B cell (primary cell): ENCODE results near the gene RIMBP2. TPM values are rescaled to one million over a fixed set of nuclear protein-coding genes. Genes with fewer than 3 reads are reported as not detected.

Experiments used
- ATAC-seq: fragments of 200-7000 bp; cut with Tn5 transposase; one replicate; pipeline ENCODE4 v1.10.0; 2021; ENCODE audit warnings: low read depth, mild to moderate bottlenecking, moderate number of reproducible peaks, moderate library complexity
- CTCF ChIA-PET: fragments of 350-600 bp; sonication (Branson Sonifier 250); formaldehyde crosslinking; loops from one replicate; lab custom pipeline; 2021; ENCODE audit warnings: antibody characterized with exemption, inconsistent platforms; lab: Charles Lee
- POLR2A ChIA-PET: fragments of 350-600 bp; sonication (Branson Sonifier 250); formaldehyde crosslinking; loops from one replicate; lab custom pipeline; 2021; ENCODE audit warnings: antibody characterized with exemption; lab: Charles Lee
- DNase-seq: peaks from one replicate; pipeline ENCODE4 v3.0.0; 2013
- H2AFZ ChIP-seq: 2 replicates; pipeline ENCODE4 v1.6.1; 2012; ENCODE audit warnings: mild to moderate bottlenecking, low read depth, low read length; ENCODE audit not compliant: insufficient read depth, poor library complexity, severe bottlenecking
- H3K27ac ChIP-seq, 2 donors: 1 replicate in 1 of 2; 2 replicates in 1 of 2; pipeline ENCODE4 v1.5.1; 2012 to 2013; ENCODE audit warnings: low read length in 2 of 2, mild to moderate bottlenecking in 2 of 2, moderate library complexity in 1 of 2
- H3K27me3 ChIP-seq, 4 experiments: fragments of 200-600 bp in 1 of 4; sonication (generic) in 1 of 4; replicated peaks in 1 of 4; 1 replicate in 2 of 4; 2 replicates in 2 of 4; pipeline versions ENCODE4 v1.6.1 to v1.7.0; 2013 to 2016; ENCODE audit warnings: low read length in 3 of 4, mild to moderate bottlenecking in 2 of 4, mixed read lengths in 1 of 4, moderate library complexity in 1 of 4; ENCODE audit not compliant: insufficient read depth in 4 of 4, control insufficient read depth in 3 of 4; ENCODE audit errors: control extremely low read depth in 1 of 4
- H3K36me3 ChIP-seq, 2 experiments: replicated peaks in 1 of 2; 1 replicate in 1 of 2; 2 replicates in 1 of 2; pipeline versions ENCODE4 v1.6.1 to v1.7.1; 2013; ENCODE audit warnings: low read length in 1 of 2; ENCODE audit not compliant: insufficient read depth in 2 of 2, control insufficient read depth in 1 of 2; ENCODE audit errors: control extremely low read depth in 1 of 2, extremely low read depth in 1 of 2
- H3K4me1 ChIP-seq, 2 donors: fragments of 200-600 bp in 1 of 2; sonication (generic) in 1 of 2; 1 replicate in 1 of 2; 2 replicates in 1 of 2; pipeline versions ENCODE4 v1.5.1 to v1.6.1; 2013 to 2017; ENCODE audit warnings: low read length in 2 of 2; ENCODE audit not compliant: control insufficient read depth in 2 of 2, insufficient read depth in 2 of 2
- H3K4me2 ChIP-seq: replicated peaks from 2 replicates; pipeline ENCODE3; 2012; ENCODE audit warnings: mild to moderate bottlenecking, low read depth, low read length; ENCODE audit not compliant: poor library complexity, severe bottlenecking
- H3K4me3 ChIP-seq, 5 experiments: fragments of 200-600 bp in 1 of 5; sonication (generic) in 1 of 5; 1 replicate in 3 of 5; 2 replicates in 2 of 5; pipeline versions ENCODE4 v1.5.1 to v1.7.0; 2011 to 2016; ENCODE audit warnings: low read length in 4 of 5, mild to moderate bottlenecking in 4 of 5, low read depth in 2 of 5, control low read depth in 1 of 5, moderate library complexity in 1 of 5; ENCODE audit not compliant: insufficient read depth in 1 of 5; ENCODE audit errors: control extremely low read depth in 1 of 5, extremely low read depth in 1 of 5
- H3K79me2 ChIP-seq: fragments of 200-600 bp; sonication (generic); one replicate; pipeline ENCODE4 v1.6.0; 2016; ENCODE audit warnings: low read length; ENCODE audit not compliant: control insufficient read depth, insufficient read depth
- H3K9ac ChIP-seq: fragments of 200-600 bp; sonication (generic); 2 replicates; pipeline ENCODE4 v1.6.1; 2017; ENCODE audit warnings: mild to moderate bottlenecking, low read length, moderate library complexity
- H3K9me3 ChIP-seq, 3 donors: one replicate each; pipeline versions ENCODE4 v1.6.1 to v1.7.1; 2013; ENCODE audit warnings: low read length in 2 of 3; ENCODE audit not compliant: control insufficient read depth in 2 of 3, insufficient read depth in 1 of 3; ENCODE audit errors: control extremely low read depth in 1 of 3
- H4K20me1 ChIP-seq: 2 replicates; pipeline ENCODE4 v1.6.0; 2012; ENCODE audit warnings: mild to moderate bottlenecking, low read length; ENCODE audit not compliant: insufficient read depth, control insufficient read depth, poor library complexity, severe bottlenecking
- H3K27ac Mint-ChIP-seq: one replicate; pipeline ENCODE4 v1.8.0; 2021; ENCODE audit warnings: mixed read lengths
- H3K27me3 Mint-ChIP-seq: one replicate; pipeline ENCODE4 v1.8.0; 2021; ENCODE audit warnings: mixed read lengths
- H3K4me1 Mint-ChIP-seq: one replicate; pipeline ENCODE4 v1.8.0; 2021; ENCODE audit warnings: mixed read lengths
- H3K4me3 Mint-ChIP-seq: one replicate; pipeline ENCODE4 v1.8.0; 2021; ENCODE audit warnings: mixed read lengths
- H3K9me3 Mint-ChIP-seq: one replicate; pipeline ENCODE4 v1.8.0; 2022; ENCODE audit warnings: mixed read lengths; ENCODE audit not compliant: insufficient read depth
- CTCF ChIP-seq: fragments of 200-600 bp; IDR thresholded peaks from one replicate; pipeline ENCODE4 v1.8.0; 2022; ENCODE audit warnings: antibody characterized with exemption, mild to moderate bottlenecking
- EZH2 ChIP-seq: IDR thresholded peaks from 2 replicates; pipeline ENCODE4 v1.6.1; 2012; ENCODE audit warnings: borderline replicate concordance, low read depth, mild to moderate bottlenecking, moderate library complexity, low read length; ENCODE audit not compliant: insufficient read depth, poor library complexity, severe bottlenecking
- WGBS: methylation state at CpG from one replicate; pipeline ENCODE4 v1.1.5; 2013; ENCODE audit warnings: missing lambda C conversion rate; ENCODE audit not compliant: insufficient coverage; 5-methylcytosine and 5-hydroxymethylcytosine counted together
- intact Hi-C: fragments of 100-400 bp; cut with micrococcal nuclease; formaldehyde crosslinking; loops from one replicate; pipeline ENCODE4 v1.10.0; 2022
- polyA plus RNA-seq: library from polyadenylated mRNA; depleted of rRNA; stranded (reverse); fragments of >200 nt; gene quantifications from 2 replicates; pipeline ENCODE4 v1.2.3, GENCODE V29; 2012
- total RNA-seq, 2 donors: library from RNA; stranded (reverse); fragments of 120-200 nt in 1 of 2; gene quantifications; 1 replicate in 1 of 2; 2 replicates in 1 of 2; pipeline versions ENCODE4 v1.2.3 to v1.2.4, GENCODE V29; 2013 to 2022

RIMBP2 gene
- total and polyA plus RNA-seq, 2 donors (not counting 1 experiment from before 2014, with no cell fraction given) = not detected

GRCh38 chr12:130546494-130546893 lies 169.6 kb downstream of the RIMBP2 start:
- DNase-seq = no peak
- H3K27me3 Mint-ChIP-seq = no peaks in the 10 kb centered on the region
- Histone ChIP-seq H3K79me2 (no peaks in the 10 kb centered on the region), H3K9ac (no peak overlapping the region), H3K27me3 (no peaks in the 10 kb centered on the region), H2AFZ (no peak overlapping the region), H4K20me1 (no peaks in the 10 kb centered on the region), H3K4me2 (no peak overlapping the region), H3K9me3 (peaks cover 0 to 7% (median 4%) of the 10 kb centered on the region in 3 donors), H3K27ac (no peak overlapping the region), H3K4me1 (no peaks in the 10 kb centered on the region), H3K36me3 (no peaks in the 10 kb centered on the region), H3K4me3 (no peak overlapping the region)
- H3K4me3 Mint-ChIP-seq = no peak overlapping the region
- 100% methylated on average over 2 of the region's 11 CpGs for WGBS
- H3K27ac Mint-ChIP-seq = no peak overlapping the region
- TF ChIP-seq CTCF (no peak), EZH2 (no peak)
- H3K4me1 Mint-ChIP-seq = no peaks in the 10 kb centered on the region
- intact Hi-C loops = no loop called here
- ChIA-PET POLR2A (no interaction called here), CTCF (no interaction called here)
- ATAC-seq = no peak
- H3K9me3 Mint-ChIP-seq = peaks cover 9% of the 10 kb centered on the region

- no peaks in the 10 kb centered on the region for H3K36me3 ChIP-seq
- ATAC-seq = no peak
- H3K4me3 ChIP-seq = no peak overlapping the region
- intact Hi-C loops = no loop called here
- no peak overlapping the region for H3K27ac Mint-ChIP-seq
- ChIA-PET POLR2A (no interaction called here), CTCF (no interaction called here)
- no peaks in the 10 kb centered on the region for H3K27me3 ChIP-seq
- no peaks in the 10 kb centered on the region for H3K4me1 ChIP-seq
- H3K4me1 Mint-ChIP-seq = no peaks in the 10 kb centered on the region
- no peak for DNase-seq
- no peaks in the 10 kb centered on the region for H3K79me2 ChIP-seq
- H3K4me3 Mint-ChIP-seq = no peak overlapping the region
- H3K27ac ChIP-seq = no peak overlapping the region
- H3K9ac ChIP-seq = no peak overlapping the region
- TF ChIP-seq EZH2 = no peak
- no peak for TF ChIP-seq CTCF
- H4K20me1 ChIP-seq = no peaks in the 10 kb centered on the region
- no peak overlapping the region for H3K4me2 ChIP-seq
- peaks cover 0 to 12% (median 0%) of the 10 kb centered on the region in 3 donors for H3K9me3 ChIP-seq
- WGBS = 86% methylated on average over 3 of the region's 17 CpGs
- H2AFZ ChIP-seq = no peak overlapping the region
- no peaks in the 10 kb centered on the region for H3K27me3 Mint-ChIP-seq
- peaks cover 10% of the 10 kb centered on the region for H3K9me3 Mint-ChIP-seq
These were observed 170.6 kb downstream of the RIMBP2 start for GRCh38 chr12:130545475-130545874.
